AG04450 (cell line): Measurements from ENCODE around the gene PAM. TPM values are rescaled to one million over a fixed set of nuclear protein-coding genes. Genes with fewer than 3 reads are reported as not detected.
"Not testable (repeated sequence)": the region's sequence is repeated elsewhere in the genome, so short reads cannot be mapped to it uniquely, and the experiment has no call there.

Experiments
- CTCF ChIA-PET: fragments of 300-600, 350-600 bp; formaldehyde crosslinking; extraction: SDS; loops from one replicate; lab custom pipeline; 2022; ENCODE audit warnings: antibody characterized with exemption, inconsistent platforms; lab: Charles Lee
- POLR2A ChIA-PET: fragments of 350-600 bp; formaldehyde crosslinking; extraction: SDS; loops from one replicate; lab custom pipeline; 2021; ENCODE audit warnings: antibody characterized with exemption, inconsistent platforms; lab: Yijun Ruan, JAX
- DNase-seq: peaks from one replicate; pipeline ENCODE4 v3.0.0-alpha.2; 2011; ENCODE audit warnings: low read depth, low spot score
- H3K27ac ChIP-seq: one replicate; pipeline ENCODE4 v1.5.1; 2012; ENCODE audit warnings: low read depth, low read length, control low read depth
- H3K27me3 ChIP-seq: one replicate; pipeline ENCODE4 v1.6.0; 2012; ENCODE audit warnings: low read length; ENCODE audit not compliant: control insufficient read depth, insufficient read depth
- H3K4me3 ChIP-seq: 2 replicates; pipeline ENCODE4 v1.5.1; 2011; ENCODE audit warnings: mild to moderate bottlenecking, low read depth, low read length, control low read depth
- H3K9me3 ChIP-seq: 2 replicates; pipeline ENCODE4 v1.5.1; 2012; ENCODE audit warnings: low read length; ENCODE audit not compliant: control insufficient read depth, insufficient read depth
- polyA plus RNA-seq: library from polyadenylated mRNA; depleted of rRNA; stranded (reverse); fragments of >200 nt; gene quantifications from 2 replicates; pipeline ENCODE4 v1.2.3, GENCODE V29; 2011
- TF ChIP-seq, protein P1 (sequence below): IDR thresholded peaks from 2 replicates; pipeline ENCODE4 v1.5.1; 2011; ENCODE audit warnings: low read depth, low read length, control low read depth, inconsistent platforms

Gene PAM
- polyA plus RNA-seq, 1 experiment, result 307 TPM

GRCh38 chr5:102750151-102750834 is 4.8 kb upstream of the PAM start:
- ChIA-PET POLR2A (no interaction called here), CTCF (interaction anchor here (0.8 kb wide), 1 partner anchor 10 kb away, joined by 3 read pairs; no protein-coding TSS in a partner anchor)
- Histone ChIP-seq H3K9me3 (peaks cover 3% of the 10 kb centered on the region; the same call in 1 of the 2 replicates), H3K4me3 (no peak overlapping the region), H3K27me3 (no peaks in the 10 kb centered on the region), H3K27ac (no peak overlapping the region)
- TF ChIP-seq, protein P1, sequence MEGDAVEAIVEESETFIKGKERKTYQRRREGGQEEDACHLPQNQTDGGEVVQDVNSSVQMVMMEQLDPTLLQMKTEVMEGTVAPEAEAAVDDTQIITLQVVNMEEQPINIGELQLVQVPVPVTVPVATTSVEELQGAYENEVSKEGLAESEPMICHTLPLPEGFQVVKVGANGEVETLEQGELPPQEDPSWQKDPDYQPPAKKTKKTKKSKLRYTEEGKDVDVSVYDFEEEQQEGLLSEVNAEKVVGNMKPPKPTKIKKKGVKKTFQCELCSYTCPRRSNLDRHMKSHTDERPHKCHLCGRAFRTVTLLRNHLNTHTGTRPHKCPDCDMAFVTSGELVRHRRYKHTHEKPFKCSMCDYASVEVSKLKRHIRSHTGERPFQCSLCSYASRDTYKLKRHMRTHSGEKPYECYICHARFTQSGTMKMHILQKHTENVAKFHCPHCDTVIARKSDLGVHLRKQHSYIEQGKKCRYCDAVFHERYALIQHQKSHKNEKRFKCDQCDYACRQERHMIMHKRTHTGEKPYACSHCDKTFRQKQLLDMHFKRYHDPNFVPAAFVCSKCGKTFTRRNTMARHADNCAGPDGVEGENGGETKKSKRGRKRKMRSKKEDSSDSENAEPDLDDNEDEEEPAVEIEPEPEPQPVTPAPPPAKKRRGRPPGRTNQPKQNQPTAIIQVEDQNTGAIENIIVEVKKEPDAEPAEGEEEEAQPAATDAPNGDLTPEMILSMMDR, result no peak
- DNase-seq, result no peak

- H3K27me3 ChIP-seq, CTCF ChIA-PET, H3K4me3 ChIP-seq, DNase-seq, POLR2A ChIA-PET, H3K27ac ChIP-seq, H3K9me3 ChIP-seq: not testable (repeated sequence)
These were observed 3.2 kb upstream of the PAM start for GRCh38 chr5:102751903-102752376.

DNA sequence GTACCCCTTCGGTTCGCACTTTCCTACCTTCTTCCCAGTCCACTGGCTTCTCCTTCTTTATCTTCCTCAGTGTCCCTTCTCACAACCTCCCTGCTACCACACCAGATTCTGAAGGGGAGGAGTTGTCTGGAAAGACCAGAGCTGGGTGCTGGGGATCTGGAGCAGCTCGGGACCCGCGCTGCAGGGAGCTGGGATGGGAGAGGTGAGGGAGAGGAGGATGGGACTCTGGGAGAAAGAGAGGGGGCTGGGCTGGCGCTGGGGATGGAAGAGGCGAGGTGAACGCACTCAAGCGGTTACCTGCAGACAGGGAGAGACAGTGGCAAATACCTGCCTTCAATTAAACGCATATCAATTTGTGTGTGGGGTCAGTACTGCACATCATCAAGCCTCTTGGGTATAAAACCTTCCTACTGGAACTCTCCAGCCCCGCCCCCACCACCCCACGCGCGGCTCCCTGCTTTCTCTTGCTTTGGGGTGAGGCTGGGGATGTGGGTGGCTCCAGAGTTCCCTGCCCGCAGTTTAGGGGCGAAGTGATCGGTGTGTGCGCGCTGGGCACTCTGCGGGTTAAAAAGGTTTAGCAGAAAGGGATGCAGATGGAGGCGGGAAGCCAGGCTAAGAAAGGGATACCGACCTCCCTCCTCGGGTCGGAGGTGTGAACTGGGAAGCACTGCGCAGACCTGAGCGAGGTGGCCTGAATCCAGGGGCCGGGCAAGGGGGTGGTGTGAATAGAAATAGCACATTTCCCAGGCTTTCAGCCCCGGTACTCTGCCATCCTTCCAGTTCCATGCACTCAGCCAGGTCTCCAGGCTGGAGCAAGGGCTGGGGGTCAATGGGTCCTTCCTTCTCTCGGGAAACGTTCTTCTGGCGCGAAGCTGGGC is 977 bp upstream of the PAM start:
- TF ChIP-seq, protein P1, result no peak
- POLR2A ChIA-PET, result no interaction called here
- no peak overlapping the region for H3K27ac ChIP-seq
- CTCF ChIA-PET, result interaction anchor here (0.7 kb wide), 1 partner anchor 26 kb away, joined by 4 read pairs; no protein-coding TSS in a partner anchor
- peak overlapping the region; percentile 95 for H3K4me3 ChIP-seq
- peaks cover 3% of the 10 kb centered on the region; the same call in 1 of the 2 replicates for H3K9me3 ChIP-seq
- H3K27me3 ChIP-seq, result no peaks in the 10 kb centered on the region
- no peak for DNase-seq

DNA sequence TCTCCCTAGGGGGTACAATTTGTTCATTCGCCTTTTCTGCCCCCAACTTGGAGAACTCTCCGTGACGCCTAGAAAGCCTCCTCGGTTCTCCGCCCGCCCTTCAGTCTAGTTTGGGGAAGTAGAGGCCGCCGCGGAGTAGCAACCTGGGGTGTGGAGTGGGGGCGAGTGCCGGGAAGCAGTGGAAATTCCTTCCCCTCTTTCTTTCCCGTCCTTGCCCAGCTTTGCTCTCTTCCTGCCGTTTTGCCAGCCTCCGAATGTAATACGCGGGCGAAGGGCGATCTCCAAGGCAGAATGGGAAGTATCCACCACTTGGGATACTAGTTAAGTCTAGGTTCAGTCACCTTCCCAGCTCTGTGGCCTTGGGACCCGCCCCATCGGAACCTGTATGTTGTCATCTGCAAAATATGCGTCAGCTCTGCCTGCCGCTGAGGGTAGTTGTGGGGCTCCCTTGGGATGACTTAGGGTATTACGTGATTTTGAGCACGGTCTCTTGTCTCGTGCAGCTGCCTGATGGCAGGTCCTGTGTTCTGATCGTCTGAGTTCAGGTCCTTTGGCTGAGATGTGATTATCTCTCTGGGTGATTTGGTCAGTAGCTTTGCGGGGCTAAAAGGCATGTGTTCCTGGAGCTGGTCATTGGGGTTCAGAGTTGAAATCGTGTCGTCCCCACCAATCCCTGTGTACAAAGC is 724 bp downstream of the PAM start:
- H3K9me3 ChIP-seq, result peaks cover 3% of the 10 kb centered on the region; the same call in 1 of the 2 replicates
- CTCF ChIA-PET, result interaction anchor here (0.7 to 1.5 kb wide), 5 partner anchors 9 to 75 kb away, joined by 3 to 6 read pairs (median 3); no protein-coding TSS in a partner anchor
- H3K27me3 ChIP-seq, result no peaks in the 10 kb centered on the region
- peak overlapping the region; percentile 70 for H3K27ac ChIP-seq
- peak overlapping the region; percentile 95 for H3K4me3 ChIP-seq
- TF ChIP-seq, protein P1, result no peak
- no peak for DNase-seq
- POLR2A ChIA-PET, result interaction anchor here (1.1 kb wide), 1 partner anchor 74 kb away, joined by 3 read pairs; no protein-coding TSS in a partner anchor

- no peak for DNase-seq
- Histone ChIP-seq H3K4me3 (no peak overlapping the region), H3K27ac (no peak overlapping the region), H3K9me3 (no peaks in the 10 kb centered on the region), H3K27me3 (no peaks in the 10 kb centered on the region)
- TF ChIP-seq, protein P1, result no peak
- ChIA-PET POLR2A (no interaction called here), CTCF (interaction anchor here (1.6 to 3.8 kb wide), 3 partner anchors 22 to 78 kb away, joined by 4 to 27 read pairs (median 9); no protein-coding TSS in a partner anchor)
These were observed 3.5 kb downstream of the PAM start for GRCh38 chr5:102758576-102758975.
